Stomach smooth muscle (tissue), 2 donors: ENCODE data around the gene MKNK1.

Source experiments
- H3K27ac ChIP-seq: one replicate; pipeline ENCODE4 v1.7.0; 2013; ENCODE audit warnings: mild to moderate bottlenecking, low read length, inconsistent platforms
- H3K27me3 ChIP-seq, 2 donors: one replicate each; pipeline ENCODE4 v1.7.0; 2013; ENCODE audit warnings: low read length in 2 of 2; ENCODE audit not compliant: insufficient read depth in 2 of 2, control insufficient read depth in 1 of 2
- H3K36me3 ChIP-seq, 2 donors: one replicate each; pipeline ENCODE4 v1.7.0; 2013; ENCODE audit warnings: low read length in 2 of 2; ENCODE audit not compliant: control insufficient read depth in 2 of 2, insufficient read depth in 2 of 2
- H3K4me1 ChIP-seq: one replicate; pipeline ENCODE4 v1.7.0; 2013; ENCODE audit warnings: low read length; ENCODE audit not compliant: control insufficient read depth, insufficient read depth
- H3K4me3 ChIP-seq, 2 donors: one replicate each; pipeline ENCODE4 v1.7.0; 2013; ENCODE audit warnings: low read length in 2 of 2
- H3K9ac ChIP-seq, 2 donors: one replicate each; pipeline ENCODE4 v1.7.0; 2013; ENCODE audit warnings: low read length in 2 of 2, mild to moderate bottlenecking in 1 of 2
- H3K9me3 ChIP-seq, 2 donors: one replicate each; pipeline ENCODE4 v1.7.0; 2013; ENCODE audit warnings: low read length in 2 of 2; ENCODE audit not compliant: control insufficient read depth in 2 of 2
- donor health status: healthy.
- donor health status: Pancreatic carcinoma.

The MKNK1 gene

GRCh38 chr1:46512135-46512791 is 91.8 kb downstream of the MKNK1 start:
- Histone ChIP-seq H3K27ac (no peak overlapping the region), H3K36me3 (no peaks in the 10 kb centered on the region), H3K9ac (no peak overlapping the region), H3K4me1 (no peaks in the 10 kb centered on the region), H3K4me3 (no peak overlapping the region), H3K9me3 (no peaks in the 10 kb centered on the region), H3K27me3 (peaks cover 12 to 16% of the 10 kb centered on the region in 2 donors)

GRCh38 chr1:46510998-46511365 is 93.1 kb downstream of the MKNK1 start:
- Histone ChIP-seq H3K4me1 (no peaks in the 10 kb centered on the region), H3K9ac (no peak overlapping the region), H3K27ac (no peak overlapping the region), H3K27me3 (peaks cover 7% of the 10 kb centered on the region in 2 donors), H3K36me3 (no peaks in the 10 kb centered on the region), H3K9me3 (no peaks in the 10 kb centered on the region), H3K4me3 (no peak overlapping the region)

- Histone ChIP-seq H3K9me3 (no peaks in the 10 kb centered on the region), H3K4me1 (no peaks in the 10 kb centered on the region), H3K27me3 (peaks cover 5 to 7% of the 10 kb centered on the region in 2 donors), H3K4me3 (no peak overlapping the region), H3K27ac (no peak overlapping the region), H3K9ac (no peak overlapping the region), H3K36me3 (no peaks in the 10 kb centered on the region)
Measured at GRCh38 chr1:46510341-46510997, 93.6 kb downstream of the MKNK1 start.

DNA sequence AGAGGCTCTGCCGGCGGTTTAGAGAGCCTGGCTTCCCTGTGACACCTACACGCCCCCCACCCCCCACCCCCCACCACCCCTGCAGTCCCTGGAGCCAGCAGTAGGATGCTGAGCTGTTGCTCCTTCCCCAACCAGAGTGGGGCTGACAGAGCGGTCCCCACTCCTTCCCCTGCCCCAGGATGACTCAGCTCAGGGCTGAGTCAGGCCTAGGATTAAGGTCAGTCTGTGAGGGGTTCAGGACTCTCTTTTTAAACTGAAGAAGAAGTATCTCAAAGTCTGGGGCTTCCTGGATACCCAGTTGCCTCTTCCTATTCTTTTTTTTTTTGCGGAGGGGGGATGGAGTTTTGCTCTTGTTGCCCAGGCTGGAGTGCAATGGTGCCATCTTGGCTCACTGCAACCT is 95.3 kb downstream of the MKNK1 start:
- Histone ChIP-seq H3K4me3 (no peak overlapping the region), H3K9ac (no peak overlapping the region), H3K36me3 (no peaks in the 10 kb centered on the region), H3K27me3 (peaks cover 5 to 7% of the 10 kb centered on the region in 2 donors), H3K9me3 (no peaks in the 10 kb centered on the region), H3K4me1 (no peaks in the 10 kb centered on the region), H3K27ac (no peak overlapping the region)
